SKM-1 (cell line): ENCODE measurements around the gene ATP2C2.
A peak's percentile ranks its signal among the peaks of the same experiment; 100 is the strongest.

Experiments
- DNase-seq: peaks from one replicate; lab custom pipeline; 2025; ENCODE audit not compliant: unreplicated experiment; lab: John Stamatoyannopoulos, UW

Gene ATP2C2

GRCh38 chr16:84465154-84465553 lies 96.8 kb downstream of the ATP2C2 start:
- no peak for DNase-seq

DNA sequence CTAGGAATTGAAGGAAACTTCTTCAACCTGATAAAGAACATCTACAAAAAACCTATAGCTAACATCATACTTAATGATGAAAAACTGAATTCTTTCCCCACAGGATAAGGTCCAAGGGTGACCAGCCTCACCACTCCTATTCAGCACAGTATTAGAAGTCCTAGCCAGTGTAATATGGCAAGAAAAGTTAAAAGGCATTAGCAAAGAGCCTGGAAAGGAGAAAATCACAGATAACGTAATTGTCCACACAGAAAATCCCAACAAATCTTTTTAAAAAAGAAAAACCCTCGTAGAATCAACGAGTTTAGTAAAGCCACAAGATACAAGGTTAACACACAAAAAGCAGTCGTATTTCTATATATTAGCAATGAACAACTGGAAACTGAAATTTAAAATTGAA lies 98.4 kb downstream of the ATP2C2 start:
- no peak for DNase-seq

DNA sequence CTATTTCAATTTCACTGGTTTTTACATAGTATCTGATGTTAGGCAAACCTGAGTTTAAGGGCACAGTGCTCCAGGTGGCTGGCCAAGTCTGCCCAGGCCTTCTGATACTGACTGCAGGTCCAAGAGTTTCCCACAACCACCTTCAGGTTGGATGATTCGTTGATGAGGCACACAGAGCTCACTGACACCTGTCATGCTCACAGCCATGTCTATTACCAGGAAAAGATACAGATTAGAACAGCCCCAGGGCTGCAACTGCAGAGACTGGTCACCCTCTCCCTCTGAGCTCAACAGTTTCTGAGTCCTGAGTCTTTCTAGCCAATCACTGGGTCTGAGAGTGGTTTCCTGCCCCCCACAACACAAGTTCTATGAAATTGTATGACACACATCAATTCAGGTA lies 98.9 kb downstream of the ATP2C2 start:
- no peak for DNase-seq

DNA sequence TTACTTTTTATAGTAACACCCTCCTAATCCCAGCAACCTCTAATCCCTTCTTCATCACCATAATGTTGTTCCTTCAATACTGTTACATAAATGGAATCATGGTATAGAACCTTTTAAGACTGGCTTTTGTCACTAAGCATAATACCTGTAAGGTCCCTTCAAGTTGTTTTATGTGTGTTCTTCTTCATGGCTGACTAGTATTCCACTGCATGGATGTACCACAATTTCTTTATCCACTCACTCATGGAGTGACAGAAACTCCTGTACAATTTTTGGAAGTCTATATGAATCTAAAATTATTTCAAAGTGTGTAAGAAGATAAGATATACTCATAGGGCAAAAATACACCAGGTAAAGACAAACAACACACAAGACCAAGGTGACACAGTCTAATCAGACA lies 99.4 kb downstream of the ATP2C2 start:
- no peak for DNase-seq

DNA sequence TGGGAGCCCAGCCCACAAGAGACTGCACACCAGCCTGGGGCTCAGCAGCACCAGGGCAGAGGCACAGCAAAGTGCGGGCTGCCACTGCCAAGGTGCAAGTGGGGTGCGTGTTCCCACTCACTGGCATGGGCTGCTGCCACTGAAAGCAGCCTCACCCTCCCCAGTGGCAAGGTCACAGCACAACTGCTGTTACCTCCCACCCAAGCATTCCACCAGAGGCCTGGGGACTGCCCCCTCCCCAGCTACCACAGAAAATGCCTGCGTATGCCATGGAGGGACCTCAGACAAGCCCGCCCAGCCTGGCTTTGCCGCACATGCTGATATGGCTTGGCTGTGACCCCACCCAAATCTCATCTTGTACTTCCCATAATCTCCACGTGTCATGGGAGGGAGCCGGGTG lies 103.0 kb downstream of the ATP2C2 start:
- DNase-seq: no peak

GRCh38 chr16:84471966-84472365 lies 103.6 kb downstream of the ATP2C2 start:
- no peak for DNase-seq

GRCh38 chr16:84475643-84476240 lies 107.4 kb downstream of the ATP2C2 start:
- no peak for DNase-seq

- DNase-seq: no peak
Observed at GRCh38 chr16:84476401-84476800, 108.1 kb downstream of the ATP2C2 start.

- DNase-seq: no peak
Observed at GRCh38 chr16:84477661-84478060, 109.3 kb downstream of the ATP2C2 start.

GRCh38 chr16:84478172-84478947 lies 110.0 kb downstream of the ATP2C2 start:
- no peak for DNase-seq

DNA sequence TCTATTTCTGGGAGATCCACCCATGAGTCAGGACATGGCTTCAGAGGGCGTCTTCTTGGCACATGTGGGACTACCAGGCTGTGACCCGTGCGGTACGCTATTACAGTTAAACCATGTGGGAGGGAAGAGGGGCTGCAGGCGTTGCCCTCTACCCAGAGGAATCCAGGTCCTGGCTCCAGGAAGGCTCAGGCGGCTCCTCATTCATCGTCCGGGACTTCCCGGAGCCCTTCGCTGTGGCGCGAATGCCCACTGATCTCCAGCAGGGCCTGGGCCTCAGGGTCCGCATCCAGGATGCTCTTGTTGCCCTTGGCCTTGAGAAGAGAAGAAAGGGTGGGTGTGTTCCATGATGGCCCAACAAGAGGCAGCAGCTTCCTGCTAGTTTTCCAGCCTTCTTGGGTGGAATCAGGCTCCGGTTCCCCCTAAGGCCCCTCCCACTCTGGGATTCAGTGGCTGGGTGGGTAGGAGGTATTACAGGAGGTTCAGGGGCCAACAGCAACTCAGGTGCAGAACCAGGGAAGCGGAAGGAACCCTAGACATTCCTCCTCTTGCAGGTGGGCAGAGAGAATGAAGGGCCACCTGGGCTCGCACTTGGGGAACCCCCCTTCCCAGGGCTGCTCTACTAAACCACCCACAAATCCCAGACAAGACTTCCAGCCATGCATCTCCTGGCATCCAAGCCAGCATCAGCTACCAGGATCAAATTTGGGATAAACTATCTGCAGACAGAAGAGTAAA lies 111.5 kb downstream of the ATP2C2 start:
- no peak for DNase-seq

GRCh38 chr16:84481051-84481735 lies 112.9 kb downstream of the ATP2C2 start:
- DNase-seq: no peak

DNA sequence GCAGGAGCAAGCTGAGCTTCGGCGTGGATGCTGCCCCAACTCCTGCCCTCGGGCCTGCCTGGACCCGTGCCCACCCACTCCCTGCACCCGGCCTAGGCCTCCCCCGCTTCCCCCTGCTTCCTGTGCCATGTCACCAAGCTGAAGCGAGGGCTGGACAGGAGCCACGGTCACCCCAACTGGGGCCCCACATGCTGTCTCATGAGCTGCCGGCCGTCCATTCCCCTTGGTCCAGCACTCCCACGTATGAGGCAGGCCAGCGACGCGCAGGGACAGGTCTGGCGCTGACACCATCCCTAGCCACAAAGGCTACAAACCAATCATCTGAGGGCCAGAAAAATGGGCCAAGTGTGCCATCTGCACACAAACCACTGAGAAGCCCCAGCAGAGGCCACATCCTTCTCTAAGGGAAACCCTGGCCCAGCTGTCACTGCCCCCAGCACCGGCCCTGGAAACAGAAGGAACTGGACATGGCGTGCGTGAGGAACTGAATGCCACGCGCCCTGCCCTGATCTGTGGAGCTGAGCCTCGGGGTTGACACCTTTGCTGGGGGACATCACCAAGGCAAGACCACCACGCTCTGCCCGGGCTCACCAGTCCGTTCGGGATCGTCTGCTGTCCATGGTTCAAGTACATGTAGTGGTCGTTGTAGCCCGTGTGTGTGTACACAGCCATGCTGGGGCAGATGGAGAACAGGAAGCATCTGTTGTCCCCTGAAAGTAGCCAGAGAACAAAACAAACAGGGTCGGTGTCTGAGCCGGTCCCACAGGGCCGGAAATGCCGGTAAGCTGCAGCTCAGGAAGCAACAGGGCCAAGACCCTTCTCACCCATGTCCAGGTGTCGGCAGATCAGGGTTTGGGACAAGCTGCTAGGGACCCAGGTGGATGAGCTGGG lies 113.9 kb downstream of the ATP2C2 start:
- DNase-seq: no peak

DNA sequence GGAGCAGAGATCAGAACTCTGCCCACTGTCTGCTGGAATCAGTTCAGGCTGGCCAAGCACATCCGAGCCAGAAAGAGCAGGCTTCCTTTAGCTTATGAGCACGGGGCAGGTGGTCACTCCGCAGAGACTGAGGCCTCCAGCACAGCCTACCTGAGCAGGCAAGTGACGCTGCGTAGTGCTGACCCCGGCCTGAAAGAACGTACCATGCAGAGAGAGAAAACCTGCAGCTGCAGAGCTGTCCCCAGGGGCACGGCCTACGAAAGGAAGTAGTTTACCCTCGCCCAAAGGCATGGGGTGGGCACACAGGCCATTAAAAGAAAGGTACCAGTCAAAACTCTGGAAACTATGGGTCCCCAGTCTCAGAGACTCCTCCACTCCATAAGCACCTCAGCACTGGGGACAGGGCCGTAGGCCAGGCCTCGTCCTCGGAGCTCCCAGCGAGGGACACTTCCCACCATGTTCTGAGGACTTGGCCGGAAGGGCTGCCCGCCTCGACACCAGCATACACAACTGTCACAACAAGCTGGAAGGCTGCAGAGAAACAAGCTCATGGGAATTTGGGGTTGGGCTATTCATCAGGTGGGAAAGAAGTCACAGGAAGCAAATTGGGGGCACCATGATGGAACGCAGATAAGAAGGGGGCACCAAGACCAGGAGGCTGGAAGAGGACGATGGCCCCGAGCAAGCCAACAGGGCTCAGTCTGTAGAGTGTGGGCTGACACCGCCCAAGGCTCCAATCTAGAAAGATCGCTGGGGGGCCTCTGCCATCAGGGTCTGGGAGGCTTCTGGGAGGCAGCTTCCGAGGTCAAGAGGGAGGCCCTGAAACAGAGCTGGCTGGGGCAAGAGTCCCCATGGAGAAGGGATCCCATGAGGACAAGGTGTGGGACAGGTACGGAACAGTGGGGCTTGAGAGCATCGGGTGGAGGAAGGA lies 114.9 kb downstream of the ATP2C2 start:
- DNase-seq: no peak

GRCh38 chr16:84483882-84484565 lies 115.7 kb downstream of the ATP2C2 start:
- DNase-seq: no peak

DNA sequence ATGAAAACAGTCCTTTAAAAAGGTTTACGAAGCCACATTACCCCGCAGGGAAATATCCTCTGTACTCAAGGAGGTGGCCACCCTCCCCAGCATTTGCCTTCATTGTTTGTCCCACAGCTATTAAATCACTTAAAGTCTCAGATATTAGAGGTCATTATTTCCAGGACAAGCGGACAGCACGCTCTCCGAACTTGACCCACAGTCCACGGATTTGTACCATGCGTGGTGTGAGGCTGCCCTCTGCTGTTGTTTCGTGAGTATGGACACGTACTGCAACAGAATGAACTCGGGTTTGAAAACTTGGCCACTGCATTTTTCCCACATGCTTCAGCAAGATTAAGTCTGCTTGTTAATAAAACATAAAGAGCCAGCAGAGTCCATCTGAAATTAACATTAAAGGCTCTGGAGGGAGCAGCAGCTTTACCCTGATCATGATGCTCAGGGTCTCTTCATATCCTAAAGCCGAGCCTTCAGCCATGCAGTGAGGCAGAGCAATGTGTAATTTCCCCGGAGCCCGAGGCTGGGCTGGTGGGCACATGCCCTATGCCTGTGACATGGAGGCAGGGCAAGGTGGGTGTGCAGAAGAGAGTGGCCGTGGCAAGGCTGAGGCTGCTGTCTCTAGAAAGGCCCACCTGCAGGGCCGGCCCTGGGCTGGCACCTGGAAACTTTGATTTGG lies 116.4 kb downstream of the ATP2C2 start:
- DNase-seq: peak; percentile 33

DNA sequence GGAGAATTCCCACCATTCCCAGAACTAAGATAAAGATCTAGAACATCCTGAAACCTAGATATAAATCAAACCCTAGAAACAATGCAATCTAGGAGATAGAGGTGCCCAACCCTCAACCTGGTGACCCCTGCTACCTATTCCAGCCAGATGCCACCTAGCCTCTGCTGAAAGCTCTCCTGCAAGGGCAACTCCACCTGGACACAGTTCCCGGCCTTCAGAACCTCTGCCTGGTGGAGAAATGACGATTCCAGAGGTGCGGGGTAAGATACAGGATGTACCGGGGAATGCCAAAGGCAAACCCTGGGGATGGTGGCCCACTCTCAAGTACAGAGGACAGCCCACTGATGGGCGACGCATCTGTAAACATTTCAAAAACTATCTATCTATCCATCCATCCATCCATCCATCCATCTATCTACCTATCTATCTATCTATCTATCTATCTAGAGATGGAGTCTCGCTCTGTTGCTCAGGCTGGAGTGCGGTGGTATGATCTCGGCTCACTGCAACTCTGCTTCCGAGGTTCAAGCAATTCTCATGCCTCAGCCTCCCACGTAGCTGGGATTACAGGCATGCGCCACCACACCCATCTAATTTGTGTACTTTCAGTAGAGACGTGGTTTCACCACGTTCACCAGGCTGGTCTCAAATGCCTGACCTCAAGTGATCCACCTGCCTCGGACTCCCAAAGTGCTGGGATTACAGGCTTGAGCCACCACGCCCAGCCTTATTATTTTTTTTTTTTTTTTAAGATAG lies 117.1 kb downstream of the ATP2C2 start:
- no peak for DNase-seq

GRCh38 chr16:84486126-84486525 lies 117.8 kb downstream of the ATP2C2 start:
- DNase-seq: no peak
